ENCODE measurements around the gene ZNF488. TPM values are rescaled to one million over a fixed set of nuclear protein-coding genes. Genes with fewer than 3 reads are reported as not detected.

Gene ZNF488
- total RNA-seq, 2 experiments from 2014 or later, result 0.84 to 0.93 TPM

GRCh38 chr10:47378606-47379444 lies 5.3 kb downstream of the ZNF488 start:
- intact Hi-C loops (cut with micrococcal nuclease), result no loop called here
- H3K4me1 Mint-ChIP-seq (ENCODE audit: low read depth), result peaks cover 11% of the 10 kb centered on the region
- CTCF ChIA-PET, result no interaction called here
- H3K9me3 Mint-ChIP-seq, result no peaks in the 10 kb centered on the region
- H3K27ac Mint-ChIP-seq, result no peak overlapping the region
- H3K36me3 Mint-ChIP-seq (ENCODE audit: low read depth), result no peaks in the 10 kb centered on the region
- peaks cover 47% of the 10 kb centered on the region for H3K27me3 Mint-ChIP-seq (ENCODE audit: low read depth)
- H3K4me3 Mint-ChIP-seq, result no peak overlapping the region
- DNase-seq, result no peak

GRCh38 chr10:47378183-47378510 lies 5.9 kb downstream of the ZNF488 start:
- peaks cover 6% of the 10 kb centered on the region for H3K4me1 Mint-ChIP-seq (ENCODE audit: low read depth)
- intact Hi-C loops (cut with micrococcal nuclease), result no loop called here
- no peak overlapping the region for H3K27ac Mint-ChIP-seq
- H3K9me3 Mint-ChIP-seq, result no peaks in the 10 kb centered on the region
- no peak overlapping the region for H3K4me3 Mint-ChIP-seq
- H3K36me3 Mint-ChIP-seq (ENCODE audit: low read depth), result no peaks in the 10 kb centered on the region
- CTCF ChIA-PET, result no interaction called here
- no peak for DNase-seq
- peaks cover 40% of the 10 kb centered on the region for H3K27me3 Mint-ChIP-seq (ENCODE audit: low read depth)

- no peak for DNase-seq
- H3K27ac Mint-ChIP-seq, result no peak overlapping the region
- H3K9me3 Mint-ChIP-seq, result no peaks in the 10 kb centered on the region
- H3K36me3 Mint-ChIP-seq (ENCODE audit: low read depth), result no peaks in the 10 kb centered on the region
- peaks cover 36% of the 10 kb centered on the region for H3K27me3 Mint-ChIP-seq (ENCODE audit: low read depth)
- no peak overlapping the region for H3K4me3 Mint-ChIP-seq
- intact Hi-C loops (cut with micrococcal nuclease), result no loop called here
- peaks cover 6% of the 10 kb centered on the region for H3K4me1 Mint-ChIP-seq (ENCODE audit: low read depth)
- CTCF ChIA-PET, result interaction anchor here (0.9 kb wide), 1 partner anchor 23 kb away, joined by 3 read pairs; no protein-coding TSS in a partner anchor
Measured at GRCh38 chr10:47376522-47377220, 7.4 kb downstream of the ZNF488 start.

GRCh38 chr10:47374611-47375536 lies 9.2 kb downstream of the ZNF488 start:
- H3K36me3 Mint-ChIP-seq (ENCODE audit: low read depth), result no peaks in the 10 kb centered on the region
- H3K9me3 Mint-ChIP-seq, result no peaks in the 10 kb centered on the region
- peaks cover 29% of the 10 kb centered on the region for H3K27me3 Mint-ChIP-seq (ENCODE audit: low read depth)
- DNase-seq, result no peak
- intact Hi-C loops (cut with micrococcal nuclease), result no loop called here
- no peak overlapping the region for H3K27ac Mint-ChIP-seq
- CTCF ChIA-PET, result no interaction called here
- peaks cover 6% of the 10 kb centered on the region for H3K4me1 Mint-ChIP-seq (ENCODE audit: low read depth)
- no peak overlapping the region for H3K4me3 Mint-ChIP-seq

- no peak for DNase-seq
- Mint-ChIP-seq H3K9me3 (no peaks in the 10 kb centered on the region), H3K36me3 (ENCODE audit: low read depth) (no peaks in the 10 kb centered on the region), H3K4me3 (no peak overlapping the region), H3K27ac (no peak overlapping the region), H3K27me3 (ENCODE audit: low read depth) (peaks cover 23% of the 10 kb centered on the region), H3K4me1 (ENCODE audit: low read depth) (peaks cover 5% of the 10 kb centered on the region)
- CTCF ChIA-PET, result interaction anchor here (1.0 kb wide), 1 partner anchor 348 kb away, joined by 3 read pairs; no protein-coding TSS in a partner anchor
- intact Hi-C loops (cut with micrococcal nuclease), result no loop called here
Measured at GRCh38 chr10:47372726-47373125, 11.4 kb downstream of the ZNF488 start.

- Mint-ChIP-seq H3K9me3 (no peaks in the 10 kb centered on the region), H3K36me3 (ENCODE audit: low read depth) (no peaks in the 10 kb centered on the region), H3K4me1 (ENCODE audit: low read depth) (no peaks in the 10 kb centered on the region), H3K27me3 (ENCODE audit: low read depth) (peaks cover 14% of the 10 kb centered on the region), H3K4me3 (no peak overlapping the region), H3K27ac (no peak overlapping the region)
- intact Hi-C loops (cut with micrococcal nuclease), result no loop called here
- CTCF ChIA-PET, result interaction anchor here (1.0 kb wide), 1 partner anchor 10 kb away, joined by 3 read pairs; no protein-coding TSS in a partner anchor
- no peak for DNase-seq
Measured at GRCh38 chr10:47371629-47372485, 12.2 kb downstream of the ZNF488 start.

- Mint-ChIP-seq H3K36me3 (ENCODE audit: low read depth) (no peaks in the 10 kb centered on the region), H3K4me3 (no peak overlapping the region), H3K9me3 (no peaks in the 10 kb centered on the region), H3K27me3 (ENCODE audit: low read depth) (peaks cover 9% of the 10 kb centered on the region), H3K4me1 (ENCODE audit: low read depth) (no peaks in the 10 kb centered on the region), H3K27ac (no peak overlapping the region)
- no peak for DNase-seq
- intact Hi-C loops (cut with micrococcal nuclease), result no loop called here
- CTCF ChIA-PET, result interaction anchor here (1.5 to 1.6 kb wide), 2 partner anchors 9 to 323 kb away, joined by 3 read pairs; no protein-coding TSS in a partner anchor
Measured at GRCh38 chr10:47370878-47371277, 13.2 kb downstream of the ZNF488 start.

- Mint-ChIP-seq H3K4me3 (no peak overlapping the region), H3K36me3 (ENCODE audit: low read depth) (no peaks in the 10 kb centered on the region), H3K4me1 (ENCODE audit: low read depth) (no peaks in the 10 kb centered on the region), H3K9me3 (no peaks in the 10 kb centered on the region), H3K27me3 (ENCODE audit: low read depth) (peaks cover 3% of the 10 kb centered on the region), H3K27ac (no peak overlapping the region)
- CTCF ChIA-PET, result interaction anchor here (1.5 to 1.6 kb wide), 2 partner anchors 9 to 322 kb away, joined by 3 read pairs; no protein-coding TSS in a partner anchor
- no peak for DNase-seq
- intact Hi-C loops (cut with micrococcal nuclease), result no loop called here
Measured at GRCh38 chr10:47370015-47370767, 13.9 kb downstream of the ZNF488 start.

GRCh38 chr10:47369251-47369894 lies 14.7 kb downstream of the ZNF488 start:
- Mint-ChIP-seq H3K4me3 (no peak overlapping the region), H3K9me3 (no peaks in the 10 kb centered on the region)

GRCh38 chr10:47368431-47369180 lies 15.5 kb downstream of the ZNF488 start:
- no peak for DNase-seq
- CTCF ChIA-PET, result no interaction called here
- Mint-ChIP-seq H3K4me3 (no peak overlapping the region), H3K4me1 (ENCODE audit: low read depth) (no peaks in the 10 kb centered on the region), H3K36me3 (ENCODE audit: low read depth) (no peaks in the 10 kb centered on the region), H3K27ac (no peak overlapping the region), H3K9me3 (no peaks in the 10 kb centered on the region), H3K27me3 (ENCODE audit: low read depth) (no peaks in the 10 kb centered on the region)
- intact Hi-C loops (cut with micrococcal nuclease), result no loop called here

More at GRCh38 chr10:47369251-47369894, 14.7 kb downstream of the ZNF488 start:
- Mint-ChIP-seq H3K27me3 (ENCODE audit: low read depth) (no peaks in the 10 kb centered on the region), H3K27ac (no peak overlapping the region), H3K4me1 (ENCODE audit: low read depth) (no peaks in the 10 kb centered on the region), H3K36me3 (ENCODE audit: low read depth) (no peaks in the 10 kb centered on the region)
- CTCF ChIA-PET, result interaction anchor here (1.5 kb wide), 1 partner anchor 8 kb away, joined by 3 read pairs; no protein-coding TSS in a partner anchor
- DNase-seq, result no peak
- intact Hi-C loops (cut with micrococcal nuclease), result no loop called here

Data from activated naive CD4-positive, alpha-beta T cell treated with anti-CD3 and anti-CD28 coated beads for 36 hours (primary cell).